Measurements from ENCODE around the gene STON1. TPM values are rescaled to one million over a fixed set of nuclear protein-coding genes. Genes with fewer than 3 reads are reported as not detected.

Gene STON1
- polyA plus RNA-seq, 1 donor from 2014 or later = 2.8 TPM

DNA sequence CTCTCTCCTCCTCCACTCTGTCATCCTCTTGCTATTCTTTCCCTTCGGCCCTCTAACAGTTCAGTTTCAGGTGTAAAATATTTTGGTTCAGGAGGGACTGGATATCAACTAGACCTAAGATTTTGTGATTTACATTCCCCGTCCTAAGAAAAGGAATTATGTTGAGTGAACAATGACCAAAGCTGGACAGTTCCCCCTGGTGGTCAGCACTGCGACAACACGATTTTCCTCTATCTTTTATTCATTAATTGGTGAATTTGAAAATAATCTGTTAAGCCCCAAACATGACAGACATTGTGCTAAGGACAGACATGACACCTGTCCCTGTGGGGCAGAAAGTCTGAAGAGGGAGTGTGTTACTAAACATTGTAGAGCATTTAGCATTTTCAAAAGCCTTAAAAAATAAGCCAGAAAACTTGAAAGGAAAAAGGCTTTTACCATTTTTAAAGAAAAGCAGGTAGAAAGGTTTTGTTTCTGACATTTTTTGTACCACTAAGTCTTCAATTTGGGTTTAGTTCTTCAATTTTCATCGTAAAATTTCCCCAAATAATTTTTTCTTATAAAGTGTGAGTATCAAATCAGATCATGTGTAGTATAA lies 59.3 kb downstream of the STON1 start:
- Histone ChIP-seq H3K9me3 (ENCODE audit: low read length) (no peaks in the 10 kb centered on the region), H4K20me1 (ENCODE audit: insufficient read depth) (no peaks in the 10 kb centered on the region), H3K4me2 (ENCODE audit: low read length) (no peak overlapping the region), H2AFZ (ENCODE audit: low read depth, low read length) (no peak overlapping the region), H3K36me3 (ENCODE audit: insufficient read depth, low read length) (no peaks in the 10 kb centered on the region), H3F3A (ENCODE audit: insufficient read depth, low read length, poor library complexity, severe bottlenecking) (no peaks in the 10 kb centered on the region), H3K79me2 (replicated peaks; ENCODE audit: insufficient read depth, low read length) (no peaks in the 10 kb centered on the region), H3K27me3 (ENCODE audit: insufficient read depth, low read depth, low read length) (no peaks in the 10 kb centered on the region), H3K27ac (ENCODE audit: low read length) (no peak overlapping the region), H3K9me2 (ENCODE audit: insufficient read depth, low read length) (no peaks in the 10 kb centered on the region), H3K4me3 (ENCODE audit: low read length) (no peak overlapping the region), H3K9ac (ENCODE audit: low read length) (no peak overlapping the region)
- TF ChIP-seq EZH2 (IDR thresholded peaks at IDR 0.05; ENCODE audit: borderline replicate concordance, insufficient read depth, low read length, poor library complexity, severe bottlenecking) (no peak), SMC3 (conservative IDR thresholded peaks at IDR 0.05; ENCODE audit: poor library complexity) (peak; percentile 31), POLR2AphosphoS5 (IDR thresholded peaks at IDR 0.05) (no peak), RAD21 (conservative IDR thresholded peaks at IDR 0.05) (peak; percentile 46), EP300 (conservative IDR thresholded peaks at IDR 0.05; ENCODE audit: poor library complexity, severe bottlenecking) (no peak), MXI1 (conservative IDR thresholded peaks at IDR 0.05; ENCODE audit: poor library complexity, severe bottlenecking) (no peak), TAF1 (IDR thresholded peaks at IDR 0.05; ENCODE audit: low read depth) (no peak)
- TF ChIP-seq, protein P1, sequence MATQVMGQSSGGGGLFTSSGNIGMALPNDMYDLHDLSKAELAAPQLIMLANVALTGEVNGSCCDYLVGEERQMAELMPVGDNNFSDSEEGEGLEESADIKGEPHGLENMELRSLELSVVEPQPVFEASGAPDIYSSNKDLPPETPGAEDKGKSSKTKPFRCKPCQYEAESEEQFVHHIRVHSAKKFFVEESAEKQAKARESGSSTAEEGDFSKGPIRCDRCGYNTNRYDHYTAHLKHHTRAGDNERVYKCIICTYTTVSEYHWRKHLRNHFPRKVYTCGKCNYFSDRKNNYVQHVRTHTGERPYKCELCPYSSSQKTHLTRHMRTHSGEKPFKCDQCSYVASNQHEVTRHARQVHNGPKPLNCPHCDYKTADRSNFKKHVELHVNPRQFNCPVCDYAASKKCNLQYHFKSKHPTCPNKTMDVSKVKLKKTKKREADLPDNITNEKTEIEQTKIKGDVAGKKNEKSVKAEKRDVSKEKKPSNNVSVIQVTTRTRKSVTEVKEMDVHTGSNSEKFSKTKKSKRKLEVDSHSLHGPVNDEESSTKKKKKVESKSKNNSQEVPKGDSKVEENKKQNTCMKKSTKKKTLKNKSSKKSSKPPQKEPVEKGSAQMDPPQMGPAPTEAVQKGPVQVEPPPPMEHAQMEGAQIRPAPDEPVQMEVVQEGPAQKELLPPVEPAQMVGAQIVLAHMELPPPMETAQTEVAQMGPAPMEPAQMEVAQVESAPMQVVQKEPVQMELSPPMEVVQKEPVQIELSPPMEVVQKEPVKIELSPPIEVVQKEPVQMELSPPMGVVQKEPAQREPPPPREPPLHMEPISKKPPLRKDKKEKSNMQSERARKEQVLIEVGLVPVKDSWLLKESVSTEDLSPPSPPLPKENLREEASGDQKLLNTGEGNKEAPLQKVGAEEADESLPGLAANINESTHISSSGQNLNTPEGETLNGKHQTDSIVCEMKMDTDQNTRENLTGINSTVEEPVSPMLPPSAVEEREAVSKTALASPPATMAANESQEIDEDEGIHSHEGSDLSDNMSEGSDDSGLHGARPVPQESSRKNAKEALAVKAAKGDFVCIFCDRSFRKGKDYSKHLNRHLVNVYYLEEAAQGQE (IDR thresholded peaks at IDR 0.05; ENCODE audit: borderline replicate concordance) = no peak
- TF ChIP-seq, protein P2, sequence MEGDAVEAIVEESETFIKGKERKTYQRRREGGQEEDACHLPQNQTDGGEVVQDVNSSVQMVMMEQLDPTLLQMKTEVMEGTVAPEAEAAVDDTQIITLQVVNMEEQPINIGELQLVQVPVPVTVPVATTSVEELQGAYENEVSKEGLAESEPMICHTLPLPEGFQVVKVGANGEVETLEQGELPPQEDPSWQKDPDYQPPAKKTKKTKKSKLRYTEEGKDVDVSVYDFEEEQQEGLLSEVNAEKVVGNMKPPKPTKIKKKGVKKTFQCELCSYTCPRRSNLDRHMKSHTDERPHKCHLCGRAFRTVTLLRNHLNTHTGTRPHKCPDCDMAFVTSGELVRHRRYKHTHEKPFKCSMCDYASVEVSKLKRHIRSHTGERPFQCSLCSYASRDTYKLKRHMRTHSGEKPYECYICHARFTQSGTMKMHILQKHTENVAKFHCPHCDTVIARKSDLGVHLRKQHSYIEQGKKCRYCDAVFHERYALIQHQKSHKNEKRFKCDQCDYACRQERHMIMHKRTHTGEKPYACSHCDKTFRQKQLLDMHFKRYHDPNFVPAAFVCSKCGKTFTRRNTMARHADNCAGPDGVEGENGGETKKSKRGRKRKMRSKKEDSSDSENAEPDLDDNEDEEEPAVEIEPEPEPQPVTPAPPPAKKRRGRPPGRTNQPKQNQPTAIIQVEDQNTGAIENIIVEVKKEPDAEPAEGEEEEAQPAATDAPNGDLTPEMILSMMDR (IDR thresholded peaks at IDR 0.05; ENCODE audit: poor library complexity, severe bottlenecking) = peak; percentile 54

DNA sequence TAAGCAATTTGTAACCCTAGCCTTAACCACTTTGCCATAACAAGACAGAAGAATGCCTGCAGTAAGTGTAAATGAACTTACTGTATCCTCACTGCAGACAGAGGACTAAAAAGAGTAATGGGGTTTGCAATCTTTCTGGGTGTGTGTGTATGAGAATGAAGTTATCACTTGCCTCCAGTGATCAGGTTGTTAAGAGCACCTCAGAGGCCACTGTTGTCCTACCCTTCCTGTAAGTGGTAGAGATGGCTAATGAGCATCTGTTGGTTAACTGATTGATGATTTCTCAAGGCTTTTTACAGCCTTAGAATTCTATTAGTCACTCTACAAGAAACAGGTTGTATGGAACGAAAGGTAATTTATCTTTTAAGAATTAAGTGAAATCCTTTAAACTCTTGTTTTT lies 60.1 kb downstream of the STON1 start:
- TF ChIP-seq EZH2 (IDR thresholded peaks at IDR 0.05; ENCODE audit: borderline replicate concordance, insufficient read depth, low read length, poor library complexity, severe bottlenecking) (no peak), MXI1 (conservative IDR thresholded peaks at IDR 0.05; ENCODE audit: poor library complexity, severe bottlenecking) (no peak), TAF1 (IDR thresholded peaks at IDR 0.05; ENCODE audit: low read depth) (no peak), SMC3 (conservative IDR thresholded peaks at IDR 0.05; ENCODE audit: poor library complexity) (no peak), RAD21 (conservative IDR thresholded peaks at IDR 0.05) (no peak), EP300 (conservative IDR thresholded peaks at IDR 0.05; ENCODE audit: poor library complexity, severe bottlenecking) (no peak), POLR2AphosphoS5 (IDR thresholded peaks at IDR 0.05) (no peak)
- TF ChIP-seq, protein P2 (IDR thresholded peaks at IDR 0.05; ENCODE audit: poor library complexity, severe bottlenecking) = no peak
- TF ChIP-seq, protein P1 (IDR thresholded peaks at IDR 0.05; ENCODE audit: borderline replicate concordance) = no peak
- Histone ChIP-seq H3K4me3 (ENCODE audit: low read length) (no peak overlapping the region), H3K27ac (ENCODE audit: low read length) (no peak overlapping the region), H3K9me3 (ENCODE audit: low read length) (no peaks in the 10 kb centered on the region), H3K79me2 (replicated peaks; ENCODE audit: insufficient read depth, low read length) (no peaks in the 10 kb centered on the region), H4K20me1 (ENCODE audit: insufficient read depth) (no peaks in the 10 kb centered on the region), H3K36me3 (ENCODE audit: insufficient read depth, low read length) (no peaks in the 10 kb centered on the region), H3F3A (ENCODE audit: insufficient read depth, low read length, poor library complexity, severe bottlenecking) (no peaks in the 10 kb centered on the region), H2AFZ (ENCODE audit: low read depth, low read length) (no peak overlapping the region), H3K9me2 (ENCODE audit: insufficient read depth, low read length) (no peaks in the 10 kb centered on the region), H3K9ac (ENCODE audit: low read length) (no peak overlapping the region), H3K27me3 (ENCODE audit: insufficient read depth, low read depth, low read length) (no peaks in the 10 kb centered on the region), H3K4me2 (ENCODE audit: low read length) (no peak overlapping the region)

Data from neural cell (in vitro differentiated cells).